Activated CD8-positive, alpha-beta T cell treated with anti-CD3 and anti-CD28 coated beads for 36 hours (primary cell): ENCODE results near the gene RTN4. TPM values are rescaled to one million over a fixed set of nuclear protein-coding genes. Genes with fewer than 3 reads are reported as not detected.

Experiments used
- ATAC-seq: fragments of 200-7000 bp; cut with Tn5 transposase; one replicate; pipeline ENCODE4 v1.10.0; 2021; ENCODE audit warnings: mild to moderate bottlenecking, moderate library complexity
- CTCF ChIA-PET: fragments of 350-600 bp; sonication (Branson Sonifier 250); formaldehyde crosslinking; loops from one replicate; lab custom pipeline; 2021; ENCODE audit warnings: antibody characterized with exemption; lab: Charles Lee
- POLR2A ChIA-PET: fragments of 350-600 bp; sonication (Branson Sonifier 250); formaldehyde crosslinking; loops from one replicate; lab custom pipeline; 2021; ENCODE audit warnings: antibody characterized with exemption; lab: Charles Lee
- DNase-seq: peaks from one replicate; pipeline ENCODE4 v3.0.0-alpha.2; 2020
- H3K27ac Mint-ChIP-seq: one replicate; pipeline ENCODE4 v1.8.0; 2021; ENCODE audit warnings: mild to moderate bottlenecking, mixed read lengths
- H3K27me3 Mint-ChIP-seq: one replicate; pipeline ENCODE4 v1.8.0; 2021; ENCODE audit warnings: mixed read lengths
- H3K36me3 Mint-ChIP-seq: one replicate; pipeline ENCODE4 v1.8.0; 2021; ENCODE audit warnings: low read depth, mixed read lengths
- H3K4me1 Mint-ChIP-seq: one replicate; pipeline ENCODE4 v1.8.0; 2021; ENCODE audit warnings: low read depth, mixed read lengths
- H3K4me3 Mint-ChIP-seq: one replicate; pipeline ENCODE4 v1.8.0; 2021; ENCODE audit warnings: mild to moderate bottlenecking, moderate library complexity, mixed read lengths
- H3K9me3 Mint-ChIP-seq: one replicate; pipeline ENCODE4 v1.8.0; 2021; ENCODE audit warnings: mixed read lengths
- CTCF ChIP-seq: fragments of 200-600 bp; IDR thresholded peaks from one replicate; pipeline ENCODE4 v1.8.0; 2022; ENCODE audit warnings: antibody characterized with exemption, mild to moderate bottlenecking
- intact Hi-C: fragments of 100-400 bp; cut with micrococcal nuclease; formaldehyde crosslinking; loops from one replicate; pipeline ENCODE4 v1.10.0; 2022
- total RNA-seq, 2 experiments: library from RNA; stranded (reverse); gene quantifications; one replicate each; pipeline ENCODE4 v1.2.3, GENCODE V29; 2021

RTN4 gene
- 10 to 100 TPM; 81.5 to 85.0 TPM for total RNA-seq

GRCh38 chr2:55050100-55050994 is at the start of gene RTN4:
Gene RTN4 (minus strand): TSS chr2:55050451. CDS start chr2:55050300, 151 bp downstream.
- H3K27ac Mint-ChIP-seq = peak within 1 kb of the TSS; percentile 96
- H3K4me3 Mint-ChIP-seq = peak within 1 kb of the TSS; percentile 91
- intact Hi-C loops = loop anchor here (5.0 kb wide), 1 partner anchor 367 kb away; the partner anchor contains the start of gene CCDC88A
- H3K36me3 Mint-ChIP-seq = peaks cover 17% of the 10 kb centered on the region
- DNase-seq (peak; percentile 99), ATAC-seq (peak; percentile 89)
- CTCF ChIA-PET = interaction anchor here (0.7 to 2.8 kb wide), 12 partner anchors 10 to 525 kb away, joined by 3 to 14 read pairs (median 4); partner anchors contain the start of gene EML6
- no peaks in the 10 kb centered on the region for H3K27me3 Mint-ChIP-seq
- H3K4me1 Mint-ChIP-seq = peaks cover 56% of the 10 kb centered on the region
- POLR2A ChIA-PET = interaction anchor here (0.6 to 3.2 kb wide), 11 partner anchors 13 to 568 kb away, joined by 3 to 8 read pairs (median 3); partner anchors contain the start of genes CLHC1 and RPS27A
- TF ChIP-seq CTCF = no peak
- H3K9me3 Mint-ChIP-seq = no peaks in the 10 kb centered on the region

- H3K4me3 Mint-ChIP-seq = no peak overlapping the region
- ATAC-seq (peak; percentile 52), DNase-seq (no peak)
- intact Hi-C loops = no loop called here
- TF ChIP-seq CTCF = no peak
- H3K36me3 Mint-ChIP-seq = no peaks in the 10 kb centered on the region
- no peaks in the 10 kb centered on the region for H3K27me3 Mint-ChIP-seq
- H3K9me3 Mint-ChIP-seq = no peaks in the 10 kb centered on the region
- ChIA-PET POLR2A (no interaction called here), CTCF (interaction anchor here (1.0 kb wide), 1 partner anchor 11 kb away, joined by 4 read pairs; no protein-coding TSS in a partner anchor)
- H3K27ac Mint-ChIP-seq = peak overlapping the region; percentile 87
- peaks cover 13% of the 10 kb centered on the region for H3K4me1 Mint-ChIP-seq
Measured at GRCh38 chr2:55099493-55099877, 49.2 kb upstream of the RTN4 start.

- intact Hi-C loops = no loop called here
- Mint-ChIP-seq H3K27ac (no peak overlapping the region), H3K9me3 (no peaks in the 10 kb centered on the region), H3K4me1 (peaks cover 16% of the 10 kb centered on the region), H3K27me3 (no peaks in the 10 kb centered on the region), H3K4me3 (no peak overlapping the region), H3K36me3 (no peaks in the 10 kb centered on the region)
- ChIA-PET POLR2A (interaction anchor here (0.6 kb wide), 1 partner anchor 313 kb away, joined by 3 read pairs; no protein-coding TSS in a partner anchor), CTCF (interaction anchor here (0.7 to 2.2 kb wide), 3 partner anchors 10 to 199 kb away, joined by 3 to 6 read pairs (median 4); no protein-coding TSS in a partner anchor)
- no peak for TF ChIP-seq CTCF
- ATAC-seq (no peak), DNase-seq (no peak)
Measured at GRCh38 chr2:55097461-55098410, 47.5 kb upstream of the RTN4 start.

GRCh38 chr2:55097082-55097460 is 46.8 kb upstream of the RTN4 start:
- DNase-seq (no peak), ATAC-seq (no peak)
- peaks cover 19% of the 10 kb centered on the region for H3K4me1 Mint-ChIP-seq
- H3K9me3 Mint-ChIP-seq = no peaks in the 10 kb centered on the region
- no peak overlapping the region for H3K27ac Mint-ChIP-seq
- H3K36me3 Mint-ChIP-seq = no peaks in the 10 kb centered on the region
- POLR2A ChIA-PET = interaction anchor here (0.6 kb wide), 1 partner anchor 314 kb away, joined by 3 read pairs; no protein-coding TSS in a partner anchor
- no peaks in the 10 kb centered on the region for H3K27me3 Mint-ChIP-seq
- no peak overlapping the region for H3K4me3 Mint-ChIP-seq
- no peak for TF ChIP-seq CTCF
- CTCF ChIA-PET = interaction anchor here (0.7 to 2.2 kb wide), 3 partner anchors 9 to 199 kb away, joined by 3 to 6 read pairs (median 4); no protein-coding TSS in a partner anchor
- intact Hi-C loops = no loop called here
